Stimulated activated CD4-positive, alpha-beta T cell treated with anti-CD3 and anti-CD28 coated beads, Interleukin-4, amount 100 ng/mL, for 24 hours (primary cell): ENCODE measurements around the gene RORC.
"Not testable (repeated sequence)": the region's sequence is repeated elsewhere in the genome, so short reads cannot be mapped to it uniquely, and the experiment has no call there.

Source experiments
- DNase-seq: peaks from one replicate; pipeline ENCODE4 v3.0.0-alpha.2; 2020

Gene RORC

GRCh38 chr1:151803915-151804314 is 27.7 kb downstream of the RORC start:
- DNase-seq, result no peak

- no peak for DNase-seq
Measured at GRCh38 chr1:151803164-151803563, 28.4 kb downstream of the RORC start.

DNA sequence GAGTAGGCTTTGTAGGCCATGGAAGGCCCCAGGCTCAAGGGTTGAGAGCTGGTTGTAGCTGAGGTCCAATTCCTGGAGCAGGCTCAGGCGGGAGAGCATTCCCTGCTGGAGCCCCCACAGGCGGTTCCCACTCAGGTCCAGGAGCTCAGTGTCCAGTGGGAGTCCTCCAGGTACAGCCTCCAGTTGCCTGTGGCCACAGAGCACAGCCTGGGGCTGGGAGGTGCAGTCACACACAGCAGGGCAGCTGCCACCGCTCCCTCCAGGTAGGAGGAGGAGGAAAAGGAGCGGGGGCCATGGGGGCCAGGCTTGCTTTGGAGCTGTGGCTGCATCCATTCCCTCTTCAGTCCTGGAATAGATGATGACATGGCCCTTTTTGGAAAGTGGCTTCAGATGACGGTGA is 29.2 kb downstream of the RORC start:
- no peak for DNase-seq

- DNase-seq, result no peak
Measured at GRCh38 chr1:151801846-151802245, 29.8 kb downstream of the RORC start.

GRCh38 chr1:151801310-151801820 is 30.2 kb downstream of the RORC start:
- DNase-seq, result no peak

DNA sequence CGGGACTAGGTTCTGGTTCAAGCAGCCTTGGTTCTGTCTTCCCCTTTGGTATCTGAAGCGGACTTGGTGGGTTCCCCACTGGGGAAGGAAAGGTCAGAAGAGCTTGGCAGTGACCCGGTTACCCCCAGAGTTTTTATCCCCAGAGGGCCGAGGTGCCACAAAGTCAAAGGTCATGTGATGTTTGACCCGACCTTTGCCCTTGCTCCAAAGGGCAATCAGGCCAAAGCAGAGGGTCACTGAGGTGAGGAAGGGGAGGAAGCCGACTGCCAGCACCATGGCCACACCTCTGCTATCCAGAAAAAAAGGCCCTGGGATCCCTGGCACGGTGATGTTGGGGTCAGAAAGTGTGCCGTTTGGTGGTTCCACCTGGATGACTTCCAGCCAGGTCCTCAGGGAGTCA is 30.8 kb downstream of the RORC start:
- no peak for DNase-seq

DNA sequence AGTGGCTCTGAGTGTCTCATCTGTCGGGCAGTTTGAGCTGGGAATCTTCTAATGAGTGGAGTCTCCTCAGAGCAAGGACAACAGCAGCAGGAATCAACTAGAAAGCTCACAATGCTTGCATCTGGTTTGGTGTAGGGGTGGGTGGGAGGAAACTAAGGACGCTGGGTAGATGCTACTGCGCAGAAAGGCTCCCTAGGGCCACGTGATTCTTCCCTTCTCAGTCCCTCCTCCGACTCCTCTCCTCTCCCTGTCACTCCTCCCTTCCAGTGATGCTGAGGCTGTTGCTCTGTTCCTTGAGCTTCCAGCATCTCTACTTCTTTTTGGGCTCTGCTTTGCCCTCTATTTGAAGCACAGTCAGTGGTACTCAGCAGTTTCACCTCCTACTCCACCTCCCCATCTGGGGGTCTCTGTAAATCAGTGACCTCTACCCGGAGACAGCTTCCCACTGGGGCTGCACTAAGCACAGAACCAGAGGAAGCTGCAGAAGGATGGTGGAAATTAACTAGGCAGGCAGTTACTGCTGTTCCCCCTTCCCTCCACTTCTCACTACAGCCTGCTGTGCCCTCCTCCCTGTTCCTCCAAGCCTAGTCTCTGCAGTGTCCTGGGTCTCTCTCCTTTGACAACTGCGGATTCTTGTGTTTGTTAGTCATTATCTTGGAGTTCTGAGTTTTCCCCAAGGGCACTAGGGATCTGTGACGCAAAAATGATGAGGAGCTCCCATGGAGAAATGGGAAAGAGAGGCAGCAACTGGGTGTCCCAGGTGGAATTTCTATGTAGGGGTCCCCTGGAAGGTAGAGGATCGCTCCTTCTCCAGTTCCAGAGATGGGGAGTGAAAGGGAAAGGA is 32.2 kb downstream of the RORC start:
- no peak for DNase-seq

DNA sequence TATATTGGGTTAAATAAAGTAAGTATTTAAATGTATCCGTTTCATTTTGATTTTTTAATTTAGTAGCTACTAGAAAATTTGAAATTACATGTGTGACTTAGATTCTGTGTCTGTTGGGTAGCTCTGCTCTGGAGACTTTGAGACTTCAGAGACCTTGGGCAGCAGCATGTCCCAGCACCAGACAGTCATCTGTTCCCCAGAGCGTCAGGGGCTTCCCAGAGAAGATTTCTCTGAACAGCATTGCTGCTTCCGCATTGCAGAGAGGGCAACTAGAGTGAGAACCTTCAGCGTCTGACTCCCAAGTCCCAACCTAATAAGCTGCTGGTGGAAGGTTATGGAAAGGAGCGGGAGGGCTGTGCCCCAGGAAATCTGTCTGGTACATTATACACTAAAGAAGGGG is 33.0 kb downstream of the RORC start:
- no peak for DNase-seq

- DNase-seq, result no peak
Measured at GRCh38 chr1:151790940-151791651, 40.5 kb downstream of the RORC start.

DNA sequence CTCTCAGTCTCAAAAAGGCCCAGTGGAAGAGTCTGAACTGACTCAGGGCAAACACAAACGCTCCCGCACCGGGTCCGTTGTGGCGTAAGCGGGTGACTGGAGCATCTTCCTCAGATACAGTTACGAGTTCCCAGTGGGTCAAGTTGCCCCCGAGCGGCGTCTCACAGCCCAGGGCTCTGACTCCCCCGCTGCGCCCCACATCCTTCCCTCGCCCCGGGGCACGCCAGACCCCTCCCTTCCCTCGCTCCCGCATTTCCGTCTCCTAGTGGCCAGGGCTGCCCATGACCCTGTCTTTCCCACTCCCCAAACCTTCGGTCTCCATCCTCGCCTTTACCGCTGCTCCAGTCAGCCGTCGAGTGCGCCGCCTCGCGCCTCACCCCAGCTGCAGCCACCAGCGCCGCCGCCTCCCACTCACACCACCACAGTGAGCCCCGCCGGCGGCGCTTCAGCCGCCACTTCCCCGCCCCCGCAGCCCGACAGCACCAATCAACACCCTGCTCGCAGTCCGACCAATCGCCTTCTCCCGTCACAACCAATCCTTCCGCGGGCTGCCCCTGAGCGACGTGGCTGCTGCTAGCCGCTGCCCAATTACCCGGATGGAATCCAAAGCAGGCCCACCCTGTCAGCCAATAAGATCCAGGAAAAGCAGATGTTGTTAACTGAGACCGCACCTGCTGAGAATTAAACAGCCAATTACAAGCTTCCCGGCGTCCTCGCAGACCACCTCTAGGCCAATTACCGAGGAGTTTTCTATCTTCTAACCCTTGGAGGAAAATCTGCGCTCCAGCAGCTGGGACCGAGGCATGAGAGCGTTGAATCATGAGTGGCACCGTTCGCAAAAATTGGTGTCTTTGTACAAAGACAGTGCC is 41.3 kb downstream of the RORC start, which contains the start of gene TDRKH:
TDRKH (minus strand) TSS at position 430 of the 869 bp plus-strand sequence. CDS start 7,478 bp downstream, outside the sequence.
- DNase-seq, result peak; percentile 99

DNA sequence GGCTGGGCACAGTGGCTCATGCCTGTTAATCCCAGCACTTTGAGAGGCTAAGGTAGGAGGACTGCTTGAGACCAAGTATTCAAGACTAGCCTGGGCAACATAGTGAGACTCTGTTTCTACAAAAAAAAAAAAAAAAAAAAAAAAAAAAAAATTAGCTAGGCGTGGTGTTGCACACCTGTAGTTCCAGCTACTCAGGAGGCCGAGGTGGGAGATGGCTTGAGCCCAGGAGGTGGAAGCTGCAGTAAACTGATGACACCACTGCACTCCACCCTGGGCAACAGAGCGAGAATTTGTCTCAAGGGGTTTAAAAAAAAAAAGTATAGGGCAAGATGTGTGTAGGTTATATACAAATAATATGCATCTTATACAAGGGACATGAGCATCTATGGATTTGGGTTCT is 43.9 kb downstream of the RORC start:
- no peak for DNase-seq

- no peak for DNase-seq
Measured at GRCh38 chr1:151783796-151784195, 47.8 kb downstream of the RORC start.

GRCh38 chr1:151782741-151783140 is 48.9 kb downstream of the RORC start:
- DNase-seq, result no peak

GRCh38 chr1:151782026-151782425 is 49.6 kb downstream of the RORC start:
- DNase-seq, result not testable (repeated sequence)

GRCh38 chr1:151780736-151781135 is 50.9 kb downstream of the RORC start:
- DNase-seq, result not testable (repeated sequence)

- DNase-seq, result no peak
Measured at GRCh38 chr1:151779852-151780251, 51.8 kb downstream of the RORC start.

GRCh38 chr1:151777317-151777716 is 54.3 kb downstream of the RORC start:
- DNase-seq, result no peak

- no peak for DNase-seq
Measured at GRCh38 chr1:151776665-151777062, 54.9 kb downstream of the RORC start.

DNA sequence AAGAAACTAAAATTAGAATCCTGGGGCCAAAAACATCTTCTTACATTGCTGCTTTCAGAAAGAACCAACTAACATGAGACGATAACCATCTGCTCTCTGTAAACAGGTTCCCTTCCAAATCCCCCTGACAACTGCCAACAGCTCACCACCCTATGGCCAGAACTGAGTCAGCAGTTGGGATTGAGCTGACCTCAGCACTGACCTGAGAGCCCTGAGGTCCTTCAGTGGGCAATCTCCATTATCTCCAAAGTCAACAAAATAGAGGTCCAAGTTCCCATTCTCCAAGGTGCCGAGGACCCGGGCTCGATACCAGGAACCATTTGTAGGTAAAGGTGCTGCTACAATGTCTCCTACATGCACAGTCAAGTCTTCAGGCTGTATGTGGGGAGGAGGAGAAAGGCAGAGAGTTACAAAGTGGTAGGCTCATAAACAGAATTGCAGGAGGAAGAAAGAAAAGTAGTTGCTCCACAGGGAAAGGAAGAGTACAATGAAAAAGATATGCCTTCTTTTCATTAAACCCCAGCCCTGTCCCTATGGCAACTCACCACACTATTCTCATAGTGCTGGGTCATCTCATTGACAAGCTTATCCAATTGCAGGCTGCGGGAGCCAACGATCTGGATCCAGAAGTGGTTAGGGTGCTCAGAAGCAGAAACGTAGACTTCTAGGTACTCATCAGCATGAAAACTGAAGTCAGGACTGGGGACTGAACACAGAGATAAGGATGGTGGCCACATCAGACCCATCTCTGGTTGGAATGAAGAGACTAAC is 55.5 kb downstream of the RORC start:
- no peak for DNase-seq

DNA sequence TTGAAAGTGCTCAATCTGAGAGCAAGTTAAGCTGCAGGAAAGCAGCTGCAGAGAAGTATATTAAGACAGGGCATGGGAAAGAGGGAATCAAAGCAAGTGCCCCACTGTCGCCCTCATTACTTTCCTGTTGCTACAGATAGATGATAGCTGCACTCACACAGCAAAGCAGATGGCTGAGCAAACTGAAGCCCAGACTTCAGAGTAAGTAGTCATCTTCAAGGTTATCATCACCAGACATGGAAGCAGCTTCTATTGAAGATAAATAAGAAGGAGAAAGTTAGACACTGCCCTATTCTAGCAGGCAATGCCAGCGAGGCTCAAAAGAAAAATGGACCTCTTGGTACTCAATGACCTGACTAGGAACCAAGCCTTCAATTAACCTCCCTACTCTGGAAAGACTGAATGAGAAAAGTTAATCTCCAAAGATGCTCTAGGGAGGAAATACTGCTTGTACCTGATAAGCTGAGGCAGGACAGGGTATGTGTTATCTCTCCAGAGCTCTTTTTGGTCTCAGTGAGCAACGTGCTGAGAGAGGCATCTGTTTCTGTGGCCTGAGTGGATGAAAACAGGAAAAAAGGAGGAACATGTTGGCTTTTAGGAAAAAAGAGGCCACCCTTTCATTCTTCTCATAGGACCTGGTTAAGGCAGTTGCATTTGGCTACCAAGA is 57.2 kb downstream of the RORC start:
- no peak for DNase-seq

GRCh38 chr1:151773702-151774101 is 57.9 kb downstream of the RORC start:
- no peak for DNase-seq

- DNase-seq, result not testable (repeated sequence)
Measured at GRCh38 chr1:151769270-151769669, 62.3 kb downstream of the RORC start.
